HCT116 (cell line): ENCODE measurements around the gene PHF10. TPM values are rescaled to one million over a fixed set of nuclear protein-coding genes. Genes with fewer than 3 reads are reported as not detected.

Source experiments
- ATAC-seq: fragments of 200-7000 bp; cut with Tn5 transposase; 2 replicates; pipeline ENCODE4 v1.9.1; 2020; ENCODE audit warnings: mild to moderate bottlenecking, moderate library complexity
- BruUV-seq: library from RNA; stranded (reverse); fragments of 400-500 nt; replicated peaks from 2 replicates; lab custom pipeline; 2021; lab: Mats Ljungman, UMichigan
- CTCF ChIA-PET: fragments of 300-600 bp; sonication (Branson Sonifier 250); formaldehyde crosslinking; loops from one replicate; lab custom pipeline; 2021; ENCODE audit warnings: antibody characterized with exemption; lab: Charles Lee
- POLR2A ChIA-PET: fragments of 300-600, 350-600 bp; sonication (Branson Sonifier 250); formaldehyde crosslinking; loops from one replicate; lab custom pipeline; 2021; ENCODE audit warnings: antibody characterized with exemption; lab: Charles Lee
- RAD21 ChIA-PET, 2 experiments: fragments of 300-600 bp; sonication (Branson Sonifier 250); formaldehyde crosslinking; loops; one replicate each; lab custom pipeline; 2023; ENCODE audit warnings: low total read pairs in 2 of 2; ENCODE audit not compliant: uncharacterized antibody in 2 of 2, unreplicated experiment in 2 of 2, low non-redundant PET in 1 of 2; lab: Charles Lee
- DNase-seq: peaks from one replicate; pipeline ENCODE4 v3.0.0-alpha.2; 2010; ENCODE audit warnings: low read depth, low spot score
- H2AFZ ChIP-seq: fragments of 200-600 bp; shearing (Covaris generic), sonication (generic); 2 replicates; pipeline ENCODE4 v1.6.1; 2017; ENCODE audit warnings: low read depth, mixed run types, mixed read lengths, antibody characterized with exemption, low read length; ENCODE audit not compliant: poor library complexity, severe bottlenecking
- H3K27ac ChIP-seq: 2 replicates; pipeline ENCODE4 v1.5.1; 2012; ENCODE audit warnings: low read depth, low read length
- H3K27me3 ChIP-seq: fragments of 200-600 bp; sonication (generic); 2 replicates; pipeline ENCODE4 v1.6.1; 2016; ENCODE audit warnings: mixed run types, low read length, mixed read lengths; ENCODE audit not compliant: insufficient read depth
- H3K36me3 ChIP-seq, 2 experiments: fragments of 200-500 bp in 1 of 2; fragments of 200-600 bp in 1 of 2; sonication (Bioruptor generic) in 1 of 2; sonication (generic) in 1 of 2; 2 replicates each; pipeline versions ENCODE4 v1.5.1 to v1.6.1; 2014 to 2016; ENCODE audit warnings: low read length in 2 of 2, inconsistent platforms in 1 of 2, mixed read lengths in 1 of 2, mixed run types in 1 of 2; ENCODE audit not compliant: insufficient read depth in 2 of 2, control insufficient read depth in 1 of 2
- H3K4me1 ChIP-seq, 2 experiments: fragments of 200-600 bp in 1 of 2; sonication (generic) in 1 of 2; 2 replicates each; pipeline versions ENCODE4 v1.5.1 to v1.6.1; 2012 to 2017; ENCODE audit warnings: low read length in 2 of 2, inconsistent platforms in 1 of 2, mild to moderate bottlenecking in 1 of 2, mixed read lengths in 1 of 2, mixed run types in 1 of 2, moderate library complexity in 1 of 2; ENCODE audit not compliant: insufficient read depth in 2 of 2, control insufficient read depth in 1 of 2
- H3K4me2 ChIP-seq: fragments of 200-600 bp; sonication (generic); 2 replicates; pipeline ENCODE4 v1.6.1; 2017; ENCODE audit warnings: mixed run types, low read length, mixed read lengths
- H3K4me3 ChIP-seq, 2 experiments: fragments of 200-600 bp in 1 of 2; sonication (generic) in 1 of 2; replicated peaks in 1 of 2; 2 replicates each; pipeline ENCODE4 v1.5.1; 2011 to 2016; ENCODE audit warnings: low read length in 2 of 2, control low read depth in 1 of 2, low read depth in 1 of 2, mild to moderate bottlenecking in 1 of 2, mixed read lengths in 1 of 2, mixed run types in 1 of 2
- H3K79me2 ChIP-seq: fragments of 200-600 bp; sonication (generic); 2 replicates; pipeline ENCODE4 v1.6.1; 2017; ENCODE audit warnings: mild to moderate bottlenecking, mixed run types, low read length, moderate library complexity, mixed read lengths; ENCODE audit not compliant: insufficient read depth
- H3K9ac ChIP-seq: fragments of 200-600 bp; sonication (generic); 2 replicates; pipeline ENCODE4 v1.6.1; 2016; ENCODE audit warnings: low read length, mixed read lengths
- H3K9me2 ChIP-seq: fragments of 200-600 bp; sonication (generic), shearing (Covaris generic); 2 replicates; pipeline ENCODE4 v1.6.1; 2017; ENCODE audit warnings: mixed run types, mild to moderate bottlenecking, moderate library complexity; ENCODE audit not compliant: insufficient read depth
- H3K9me3 ChIP-seq, 2 experiments: fragments of 200-500 bp in 1 of 2; fragments of 200-600 bp in 1 of 2; sonication (Bioruptor generic) in 1 of 2; sonication (generic) in 1 of 2; 2 replicates each; pipeline ENCODE4 v1.6.1; 2014 to 2017; ENCODE audit warnings: low read length in 2 of 2, mixed read lengths in 2 of 2, inconsistent platforms in 1 of 2, low read depth in 1 of 2, mild to moderate bottlenecking in 1 of 2, mixed run types in 1 of 2, moderate library complexity in 1 of 2; ENCODE audit not compliant: control insufficient read depth in 1 of 2, insufficient read depth in 1 of 2
- H4K20me1 ChIP-seq: fragments of 200-600 bp; sonication (generic), shearing (Covaris generic); 2 replicates; pipeline ENCODE4 v1.6.1; 2017; ENCODE audit warnings: mixed run types, mild to moderate bottlenecking, moderate library complexity; ENCODE audit not compliant: insufficient read depth
- CBX3 ChIP-seq: IDR thresholded peaks from 2 replicates; pipeline ENCODE4 v1.6.1; 2012; ENCODE audit warnings: low read depth
- CTCF ChIP-seq, 3 experiments: fragments of 200-600 bp in 1 of 3; sonication (generic) in 1 of 3; IDR thresholded peaks in 2 of 3; conservative IDR thresholded peaks in 1 of 3; 2 replicates each; pipeline ENCODE4 v1.5.1; 2012 to 2017; ENCODE audit warnings: low read depth in 2 of 3, low read length in 2 of 3, antibody characterized with exemption in 1 of 3, borderline replicate concordance in 1 of 3, control low read depth in 1 of 3, mild to moderate bottlenecking in 1 of 3, mixed read lengths in 1 of 3, mixed run types in 1 of 3, moderate library complexity in 1 of 3; ENCODE audit not compliant: insufficient read depth in 1 of 3
- ELF1 ChIP-seq: IDR thresholded peaks from 2 replicates; pipeline ENCODE4 v1.6.1; 2012; ENCODE audit warnings: low read depth, borderline replicate concordance
- EZH2 ChIP-seq: fragments of 200-600 bp; sonication (generic); IDR thresholded peaks from 2 replicates; pipeline ENCODE4 v1.6.1; 2017; ENCODE audit warnings: antibody characterized with exemption, mixed run types
- EZH2phosphoT487 ChIP-seq: fragments of 200-600 bp; IDR thresholded peaks from 2 replicates; pipeline ENCODE4 v1.6.1; 2018; ENCODE audit warnings: antibody characterized with exemption, borderline replicate concordance
- FOSL1 ChIP-seq: IDR thresholded peaks from 2 replicates; pipeline ENCODE4 v1.6.1; 2012; ENCODE audit warnings: low read depth
- MAX ChIP-seq: IDR thresholded peaks from 2 replicates; pipeline ENCODE4 v1.6.1; 2012
- POLR2AphosphoS5 ChIP-seq: IDR thresholded peaks from 2 replicates; pipeline ENCODE4 v1.6.1; 2011; ENCODE audit warnings: mild to moderate bottlenecking, low read depth, low read length, moderate library complexity
- RAD21 ChIP-seq: IDR thresholded peaks from 2 replicates; pipeline ENCODE4 v1.6.1; 2012; ENCODE audit warnings: low read depth, mild to moderate bottlenecking
- SIN3A ChIP-seq: IDR thresholded peaks from 2 replicates; pipeline ENCODE4 v1.6.1; 2012; ENCODE audit warnings: low read depth
- SRF ChIP-seq: IDR thresholded peaks from 2 replicates; pipeline ENCODE4 v1.6.1; 2012; ENCODE audit warnings: low read depth
- TCF7L2 ChIP-seq: IDR thresholded peaks from 2 replicates; pipeline ENCODE4 v1.7.0; 2011; ENCODE audit warnings: borderline replicate concordance, inconsistent platforms; ENCODE audit not compliant: insufficient read depth, insufficient read length; ENCODE audit errors: extremely low read depth
- YY1 ChIP-seq: IDR thresholded peaks from 2 replicates; pipeline ENCODE4 v1.6.1; 2011; ENCODE audit warnings: low read length, low read depth, moderate library complexity, mild to moderate bottlenecking; ENCODE audit not compliant: insufficient replicate concordance; ENCODE audit errors: extremely low read depth
- ZBTB33 ChIP-seq: IDR thresholded peaks from 2 replicates; pipeline ENCODE4 v1.6.1; 2011; ENCODE audit warnings: mild to moderate bottlenecking, low read length, moderate library complexity; ENCODE audit not compliant: insufficient replicate concordance; ENCODE audit errors: extremely low read depth
- ZNF274 ChIP-seq: fragments of 200-500 bp; sonication (Bioruptor generic); IDR thresholded peaks from 2 replicates; pipeline ENCODE4 v1.6.1; 2014; ENCODE audit warnings: mild to moderate bottlenecking, low read depth, low read length, inconsistent platforms
- intact Hi-C: fragments of 100-400 bp; cut with micrococcal nuclease; formaldehyde crosslinking; loops from 2 replicates; pipeline ENCODE4 v1.10.0; 2022
- total RNA-seq: library from RNA; stranded (reverse); gene quantifications from one replicate; pipeline ENCODE4 v1.2.1, GENCODE V29; 2021; ENCODE audit not compliant: unreplicated experiment
- TF ChIP-seq, protein P1 (sequence below): IDR thresholded peaks from 2 replicates; pipeline ENCODE4 v1.6.1; 2012; ENCODE audit warnings: low read depth
- TF ChIP-seq, protein P2 (sequence below): IDR thresholded peaks from 2 replicates; pipeline ENCODE4 v1.6.1; 2012

The PHF10 gene
- total RNA-seq, 1 experiment from 2014 or later = 45.5 TPM

DNA sequence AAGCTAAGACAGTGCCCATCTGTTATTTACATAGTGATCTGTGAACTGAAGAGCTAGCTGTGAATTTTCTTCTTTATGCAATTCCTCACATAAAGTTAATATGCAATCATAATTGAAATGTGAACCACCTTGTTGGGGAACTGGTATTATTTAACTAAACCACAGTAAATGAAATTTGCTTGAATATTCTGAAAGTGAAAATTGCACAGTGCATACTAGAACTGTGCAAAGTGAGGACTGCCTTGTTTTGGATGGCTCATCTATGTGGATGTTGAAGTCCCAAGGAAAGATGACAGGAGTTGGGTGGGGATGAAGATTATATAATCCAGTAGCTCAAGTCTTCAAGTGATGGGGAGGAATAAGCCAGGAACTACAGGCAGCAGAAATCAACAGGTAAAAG is 5.7 kb upstream of the PHF10 start:
- Histone ChIP-seq H3K36me3 (no peaks in the 10 kb centered on the region), H3K27me3 (no peaks in the 10 kb centered on the region), H3K9ac (no peak overlapping the region), H3K79me2 (no peaks in the 10 kb centered on the region), H2AFZ (no peak overlapping the region), H3K9me3 (no peaks in the 10 kb centered on the region), H3K9me2 (no peaks in the 10 kb centered on the region), H4K20me1 (no peaks in the 10 kb centered on the region), H3K27ac (no peak overlapping the region), H3K4me3 (no peak overlapping the region), H3K4me1 (peaks cover 7 to 8% of the 10 kb centered on the region in 2 experiments), H3K4me2 (no peak overlapping the region)
- ATAC-seq (no peak), DNase-seq (no peak)
- no peak for TF ChIP-seq CBX3
- no peak for TF ChIP-seq ELF1
- TF ChIP-seq RAD21 = no peak
- no peak for TF ChIP-seq EZH2phosphoT487
- no peak for TF ChIP-seq POLR2AphosphoS5
- TF ChIP-seq CTCF (IDR thresholded peaks at IDR 0.05 in 2 of 3, conservative IDR thresholded peaks at IDR 0.05 in 1 of 3; ENCODE audit: borderline replicate concordance in 1 of 3, insufficient read depth in 1 of 3, low read depth in 2 of 3, low read length in 2 of 3) = no peak
- no peak for TF ChIP-seq FOSL1
- TF ChIP-seq, protein P1, sequence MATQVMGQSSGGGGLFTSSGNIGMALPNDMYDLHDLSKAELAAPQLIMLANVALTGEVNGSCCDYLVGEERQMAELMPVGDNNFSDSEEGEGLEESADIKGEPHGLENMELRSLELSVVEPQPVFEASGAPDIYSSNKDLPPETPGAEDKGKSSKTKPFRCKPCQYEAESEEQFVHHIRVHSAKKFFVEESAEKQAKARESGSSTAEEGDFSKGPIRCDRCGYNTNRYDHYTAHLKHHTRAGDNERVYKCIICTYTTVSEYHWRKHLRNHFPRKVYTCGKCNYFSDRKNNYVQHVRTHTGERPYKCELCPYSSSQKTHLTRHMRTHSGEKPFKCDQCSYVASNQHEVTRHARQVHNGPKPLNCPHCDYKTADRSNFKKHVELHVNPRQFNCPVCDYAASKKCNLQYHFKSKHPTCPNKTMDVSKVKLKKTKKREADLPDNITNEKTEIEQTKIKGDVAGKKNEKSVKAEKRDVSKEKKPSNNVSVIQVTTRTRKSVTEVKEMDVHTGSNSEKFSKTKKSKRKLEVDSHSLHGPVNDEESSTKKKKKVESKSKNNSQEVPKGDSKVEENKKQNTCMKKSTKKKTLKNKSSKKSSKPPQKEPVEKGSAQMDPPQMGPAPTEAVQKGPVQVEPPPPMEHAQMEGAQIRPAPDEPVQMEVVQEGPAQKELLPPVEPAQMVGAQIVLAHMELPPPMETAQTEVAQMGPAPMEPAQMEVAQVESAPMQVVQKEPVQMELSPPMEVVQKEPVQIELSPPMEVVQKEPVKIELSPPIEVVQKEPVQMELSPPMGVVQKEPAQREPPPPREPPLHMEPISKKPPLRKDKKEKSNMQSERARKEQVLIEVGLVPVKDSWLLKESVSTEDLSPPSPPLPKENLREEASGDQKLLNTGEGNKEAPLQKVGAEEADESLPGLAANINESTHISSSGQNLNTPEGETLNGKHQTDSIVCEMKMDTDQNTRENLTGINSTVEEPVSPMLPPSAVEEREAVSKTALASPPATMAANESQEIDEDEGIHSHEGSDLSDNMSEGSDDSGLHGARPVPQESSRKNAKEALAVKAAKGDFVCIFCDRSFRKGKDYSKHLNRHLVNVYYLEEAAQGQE = no peak
- no peak for TF ChIP-seq ZBTB33
- TF ChIP-seq EZH2 = no peak
- TF ChIP-seq TCF7L2 = no peak
- TF ChIP-seq SRF = no peak
- TF ChIP-seq SIN3A = no peak
- no peak for TF ChIP-seq MAX
- no peak for TF ChIP-seq YY1
- no peak for TF ChIP-seq ZNF274
- TF ChIP-seq, protein P2, sequence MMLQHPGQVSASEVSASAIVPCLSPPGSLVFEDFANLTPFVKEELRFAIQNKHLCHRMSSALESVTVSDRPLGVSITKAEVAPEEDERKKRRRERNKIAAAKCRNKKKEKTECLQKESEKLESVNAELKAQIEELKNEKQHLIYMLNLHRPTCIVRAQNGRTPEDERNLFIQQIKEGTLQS = no peak
- CTCF ChIA-PET = no interaction called here
- RAD21 ChIA-PET = no interaction called here
- intact Hi-C loops = no loop called here
- POLR2A ChIA-PET = no interaction called here
- no TSS peak for BruUV-seq
